Measurements from ENCODE around the gene TMEM171. TPM values are rescaled to one million over a fixed set of nuclear protein-coding genes. Genes with fewer than 3 reads are reported as not detected.
A peak's percentile ranks its signal among the peaks of the same experiment; 100 is the strongest.

The TMEM171 gene
- total and polyA plus RNA-seq, 2 donors from 2014 or later: 15.4 to 17.7 TPM

GRCh38 chr5:73135021-73135420 lies 14.6 kb downstream of the TMEM171 start:
- no peaks in the 10 kb centered on the region for H3K36me3 ChIP-seq (ENCODE audit: control insufficient read depth in 2 of 3, insufficient read depth in 3 of 3, low read length in 3 of 3)
- H3K9me3 ChIP-seq (ENCODE audit: control insufficient read depth in 2 of 3, insufficient read depth in 1 of 3, low read length in 3 of 3): no peaks in the 10 kb centered on the region
- intact Hi-C loops (cut with DNase I): no loop called here
- DNase-seq (no peak), FAIRE-seq (no peak)
- no peak overlapping the region for H3K27ac ChIP-seq (ENCODE audit: low read depth in 2 of 2, low read length in 2 of 2)
- H3K9ac ChIP-seq (ENCODE audit: low read length in 3 of 3): no peak overlapping the region
- TF ChIP-seq CTCF (IDR thresholded peaks at IDR 0.05; ENCODE audit: borderline replicate concordance, extremely low read depth, insufficient read depth): no peak
- no peaks in the 10 kb centered on the region for H3K27me3 ChIP-seq (ENCODE audit: control insufficient read depth, insufficient read depth, low read length)
- H3K4me3 ChIP-seq (ENCODE audit: low read length in 3 of 3): no peak overlapping the region
- H3K4me1 ChIP-seq (ENCODE audit: control insufficient read depth in 2 of 3, insufficient read depth in 2 of 3, low read depth in 1 of 3, low read length in 3 of 3): peaks cover 2 to 46% (median 21%) of the 10 kb centered on the region in 3 donors

GRCh38 chr5:73135429-73136054 lies 15.2 kb downstream of the TMEM171 start:
- peak overlapping the region in 1 of 2 donors; percentile 5 for H3K27ac ChIP-seq (ENCODE audit: low read depth in 2 of 2, low read length in 2 of 2)
- H3K9me3 ChIP-seq (ENCODE audit: control insufficient read depth in 2 of 3, insufficient read depth in 1 of 3, low read length in 3 of 3): no peaks in the 10 kb centered on the region
- intact Hi-C loops (cut with DNase I): no loop called here
- no peak overlapping the region for H3K4me3 ChIP-seq (ENCODE audit: low read length in 3 of 3)
- no peak overlapping the region for H3K9ac ChIP-seq (ENCODE audit: low read length in 3 of 3)
- no peaks in the 10 kb centered on the region for H3K27me3 ChIP-seq (ENCODE audit: control insufficient read depth, insufficient read depth, low read length)
- peak in 1 of 5 donors; percentile 69 for DNase-seq
- peak; percentile 33 for TF ChIP-seq CTCF (IDR thresholded peaks at IDR 0.05; ENCODE audit: borderline replicate concordance, extremely low read depth, insufficient read depth)
- H3K4me1 ChIP-seq (ENCODE audit: control insufficient read depth in 2 of 3, insufficient read depth in 2 of 3, low read depth in 1 of 3, low read length in 3 of 3): peaks cover 2 to 46% (median 21%) of the 10 kb centered on the region in 3 donors
- no peak for FAIRE-seq
- no peaks in the 10 kb centered on the region for H3K36me3 ChIP-seq (ENCODE audit: control insufficient read depth in 2 of 3, insufficient read depth in 3 of 3, low read length in 3 of 3)

- intact Hi-C loops (cut with DNase I): no loop called here
- Histone ChIP-seq H3K4me1 (ENCODE audit: control insufficient read depth in 2 of 3, insufficient read depth in 2 of 3, low read depth in 1 of 3, low read length in 3 of 3) (peaks cover 2 to 46% (median 21%) of the 10 kb centered on the region in 3 donors), H3K9ac (ENCODE audit: low read length in 3 of 3) (no peak overlapping the region), H3K27ac (ENCODE audit: low read depth in 2 of 2, low read length in 2 of 2) (peak overlapping the region in 1 of 2 donors; percentile 5), H3K9me3 (ENCODE audit: control insufficient read depth in 2 of 3, insufficient read depth in 1 of 3, low read length in 3 of 3) (no peaks in the 10 kb centered on the region), H3K36me3 (ENCODE audit: control insufficient read depth in 2 of 3, insufficient read depth in 3 of 3, low read length in 3 of 3) (no peaks in the 10 kb centered on the region), H3K4me3 (ENCODE audit: low read length in 3 of 3) (peak overlapping the region in 1 of 3 donors; percentile 17), H3K27me3 (ENCODE audit: control insufficient read depth, insufficient read depth, low read length) (no peaks in the 10 kb centered on the region)
- FAIRE-seq (no peak), DNase-seq (peak; percentile 77 to 92 (median 82))
- no peak for TF ChIP-seq CTCF (IDR thresholded peaks at IDR 0.05; ENCODE audit: borderline replicate concordance, extremely low read depth, insufficient read depth)
Measured at GRCh38 chr5:73136055-73136562, 15.7 kb downstream of the TMEM171 start.

Data from kidney (tissue), 14 donors.